ENCODE results near the gene HOXD4. TPM values are rescaled to one million over a fixed set of nuclear protein-coding genes. Genes with fewer than 3 reads are reported as not detected.

Gene HOXD4
- total RNA-seq, 1 experiment from 2014 or later, result 1.7 TPM

Other genes with a start within 250 kb of the HOXD4 start
- gene LNPK, start 149.3 kb upstream of the HOXD4 start, total RNA-seq (2014; rRNA removed; shearing (Covaris generic)), result 7.4 and 9.4 TPM in 2 replicates
- not detected in 2 replicates for gene EVX2, start 67.6 kb upstream of the HOXD4 start, total RNA-seq (2014; rRNA removed; shearing (Covaris generic))
- 0.43 TPM in 1 of 2 replicates, not detected in the other for gene HOXD13, start 58.8 kb upstream of the HOXD4 start, total RNA-seq (2014; rRNA removed; shearing (Covaris generic))
- gene HOXD12, start 51.8 kb upstream of the HOXD4 start, total RNA-seq (2014; rRNA removed; shearing (Covaris generic)), result not detected in 2 replicates
- gene HOXD11, start 44.3 kb upstream of the HOXD4 start, total RNA-seq (2014; rRNA removed; shearing (Covaris generic)), result not detected in 2 replicates
- gene HOXD10, start 34.8 kb upstream of the HOXD4 start, total RNA-seq (2014; rRNA removed; shearing (Covaris generic)), result not detected in 2 replicates
- gene HOXD9, start 28.8 kb upstream of the HOXD4 start, total RNA-seq (2014; rRNA removed; shearing (Covaris generic)), result 6.6 and 10.6 TPM in 2 replicates
- gene HOXD8, start 21.8 kb upstream of the HOXD4 start, total RNA-seq (2014; rRNA removed; shearing (Covaris generic)), result 4.1 and 4.2 TPM in 2 replicates
- gene HOXD3, start 5.8 kb downstream of the HOXD4 start, total RNA-seq (2014; rRNA removed; shearing (Covaris generic)), result 1.8 and 6.5 TPM in 2 replicates
- 0.68 and 1.3 TPM in 2 replicates for gene HOXD1, start 37.1 kb downstream of the HOXD4 start, total RNA-seq (2014; rRNA removed; shearing (Covaris generic))
- 48.7 and 57.6 TPM in 2 replicates for gene MTX2, start 117.9 kb downstream of the HOXD4 start, total RNA-seq (2014; rRNA removed; shearing (Covaris generic))